GM12872 (cell line): ENCODE data around the gene DUSP12.
A peak's percentile ranks its signal among the peaks of the same experiment; 100 is the strongest.

Source experiments
- CTCF ChIP-seq: IDR thresholded peaks from 3 replicates; pipeline ENCODE4 v1.5.1; 2011; ENCODE audit warnings: low read depth, mild to moderate bottlenecking, low read length, moderate library complexity; ENCODE audit not compliant: insufficient read depth

Gene DUSP12

GRCh38 chr1:161731241-161731640 is 18.3 kb upstream of the DUSP12 start:
- TF ChIP-seq CTCF, result no peak

GRCh38 chr1:161731981-161732718 is 17.4 kb upstream of the DUSP12 start:
- TF ChIP-seq CTCF, result no peak

- no peak for TF ChIP-seq CTCF
Measured at GRCh38 chr1:161733526-161733925, 16.1 kb upstream of the DUSP12 start.

GRCh38 chr1:161735837-161736236 is 13.7 kb upstream of the DUSP12 start:
- no peak for TF ChIP-seq CTCF

- no peak for TF ChIP-seq CTCF
Measured at GRCh38 chr1:161736335-161736969, 13.1 kb upstream of the DUSP12 start.

- no peak for TF ChIP-seq CTCF
Measured at GRCh38 chr1:161737625-161738024, 12.0 kb upstream of the DUSP12 start.

GRCh38 chr1:161738627-161739287 is 10.8 kb upstream of the DUSP12 start:
- peak; percentile 64; the same call in 2 of the 3 replicates for TF ChIP-seq CTCF
